ENCODE data around the gene HOXA4. TPM values are rescaled to one million over a fixed set of nuclear protein-coding genes. Genes with fewer than 3 reads are reported as not detected.

Gene HOXA4
- total RNA-seq, 2 donors from 2014 or later: 0.59 to 1.2 TPM

DNA sequence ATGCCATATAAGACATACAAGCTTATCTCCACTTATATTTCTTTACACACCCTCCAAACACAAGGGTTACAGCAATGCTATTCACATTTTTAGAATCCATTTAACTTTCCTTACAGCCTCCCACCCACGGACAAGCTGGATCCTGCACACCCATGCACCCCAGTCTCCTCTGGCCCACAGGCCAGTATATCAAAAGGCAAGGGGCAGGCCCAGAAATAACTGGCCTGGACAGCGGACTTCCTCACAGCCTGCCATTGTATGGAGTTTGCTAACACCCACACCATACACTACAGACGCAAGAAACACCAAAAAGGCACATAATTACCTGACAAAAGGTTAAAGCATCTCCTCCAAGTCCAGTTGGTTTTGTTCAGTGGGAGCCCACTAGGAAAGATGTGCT, 12.0 kb downstream of the HOXA4 start:
- Histone ChIP-seq H3K9me3 (no peaks in the 10 kb centered on the region), H3K4me3 (no peak overlapping the region), H3K27me3 (peaks cover 17 to 42% of the 10 kb centered on the region in 2 donors), H3K36me3 (no peaks in the 10 kb centered on the region), H3K27ac (peak overlapping the region in 1 of 2 donors; percentile 35), H3K4me1 (peaks cover 0 to 23% of the 10 kb centered on the region in 2 donors)
- TF ChIP-seq, protein P1, sequence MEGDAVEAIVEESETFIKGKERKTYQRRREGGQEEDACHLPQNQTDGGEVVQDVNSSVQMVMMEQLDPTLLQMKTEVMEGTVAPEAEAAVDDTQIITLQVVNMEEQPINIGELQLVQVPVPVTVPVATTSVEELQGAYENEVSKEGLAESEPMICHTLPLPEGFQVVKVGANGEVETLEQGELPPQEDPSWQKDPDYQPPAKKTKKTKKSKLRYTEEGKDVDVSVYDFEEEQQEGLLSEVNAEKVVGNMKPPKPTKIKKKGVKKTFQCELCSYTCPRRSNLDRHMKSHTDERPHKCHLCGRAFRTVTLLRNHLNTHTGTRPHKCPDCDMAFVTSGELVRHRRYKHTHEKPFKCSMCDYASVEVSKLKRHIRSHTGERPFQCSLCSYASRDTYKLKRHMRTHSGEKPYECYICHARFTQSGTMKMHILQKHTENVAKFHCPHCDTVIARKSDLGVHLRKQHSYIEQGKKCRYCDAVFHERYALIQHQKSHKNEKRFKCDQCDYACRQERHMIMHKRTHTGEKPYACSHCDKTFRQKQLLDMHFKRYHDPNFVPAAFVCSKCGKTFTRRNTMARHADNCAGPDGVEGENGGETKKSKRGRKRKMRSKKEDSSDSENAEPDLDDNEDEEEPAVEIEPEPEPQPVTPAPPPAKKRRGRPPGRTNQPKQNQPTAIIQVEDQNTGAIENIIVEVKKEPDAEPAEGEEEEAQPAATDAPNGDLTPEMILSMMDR (IDR thresholded peaks at IDR 0.05): no peak
- DNase-seq (ENCODE audit: low spot score): peak; percentile 21

DNA sequence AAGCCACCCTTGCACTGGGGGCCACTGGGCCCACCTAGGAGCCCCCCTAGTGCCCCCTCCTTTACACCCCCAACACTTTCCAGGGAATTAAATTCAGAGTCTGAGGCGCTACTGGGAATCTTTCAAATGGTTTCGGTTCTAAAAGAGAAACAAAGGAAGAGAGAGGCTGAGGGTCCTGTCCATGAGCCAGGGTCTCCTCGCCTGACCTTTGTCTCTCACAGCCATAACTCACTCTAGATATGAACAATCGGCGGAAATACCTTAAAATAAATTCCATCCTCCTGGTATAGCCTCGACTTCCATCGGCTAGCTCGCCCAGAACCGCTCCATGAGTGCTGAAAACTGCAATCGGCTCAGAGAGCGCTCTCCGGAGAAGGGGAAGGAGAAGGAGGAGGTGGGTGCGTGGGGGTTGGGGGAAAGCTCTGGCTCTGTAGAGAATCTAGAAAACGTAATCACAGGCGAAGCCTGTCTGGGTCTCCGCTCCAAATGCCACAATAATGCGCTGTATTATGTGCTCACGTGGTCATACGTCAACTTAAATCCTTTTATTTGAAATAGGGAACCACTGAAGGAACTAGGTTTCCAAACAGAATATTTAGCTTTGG, 12.6 kb downstream of the HOXA4 start:
- Histone ChIP-seq H3K4me3 (peak overlapping the region in 1 of 2 donors; percentile 28), H3K27ac (peak overlapping the region; percentile 39 to 41), H3K27me3 (peaks cover 14 to 44% of the 10 kb centered on the region in 2 donors), H3K4me1 (peaks cover 0 to 23% of the 10 kb centered on the region in 2 donors), H3K9me3 (no peaks in the 10 kb centered on the region), H3K36me3 (no peaks in the 10 kb centered on the region)
- peak; percentile 40 for DNase-seq (ENCODE audit: low spot score)
- TF ChIP-seq, protein P1 (IDR thresholded peaks at IDR 0.05): no peak

DNA sequence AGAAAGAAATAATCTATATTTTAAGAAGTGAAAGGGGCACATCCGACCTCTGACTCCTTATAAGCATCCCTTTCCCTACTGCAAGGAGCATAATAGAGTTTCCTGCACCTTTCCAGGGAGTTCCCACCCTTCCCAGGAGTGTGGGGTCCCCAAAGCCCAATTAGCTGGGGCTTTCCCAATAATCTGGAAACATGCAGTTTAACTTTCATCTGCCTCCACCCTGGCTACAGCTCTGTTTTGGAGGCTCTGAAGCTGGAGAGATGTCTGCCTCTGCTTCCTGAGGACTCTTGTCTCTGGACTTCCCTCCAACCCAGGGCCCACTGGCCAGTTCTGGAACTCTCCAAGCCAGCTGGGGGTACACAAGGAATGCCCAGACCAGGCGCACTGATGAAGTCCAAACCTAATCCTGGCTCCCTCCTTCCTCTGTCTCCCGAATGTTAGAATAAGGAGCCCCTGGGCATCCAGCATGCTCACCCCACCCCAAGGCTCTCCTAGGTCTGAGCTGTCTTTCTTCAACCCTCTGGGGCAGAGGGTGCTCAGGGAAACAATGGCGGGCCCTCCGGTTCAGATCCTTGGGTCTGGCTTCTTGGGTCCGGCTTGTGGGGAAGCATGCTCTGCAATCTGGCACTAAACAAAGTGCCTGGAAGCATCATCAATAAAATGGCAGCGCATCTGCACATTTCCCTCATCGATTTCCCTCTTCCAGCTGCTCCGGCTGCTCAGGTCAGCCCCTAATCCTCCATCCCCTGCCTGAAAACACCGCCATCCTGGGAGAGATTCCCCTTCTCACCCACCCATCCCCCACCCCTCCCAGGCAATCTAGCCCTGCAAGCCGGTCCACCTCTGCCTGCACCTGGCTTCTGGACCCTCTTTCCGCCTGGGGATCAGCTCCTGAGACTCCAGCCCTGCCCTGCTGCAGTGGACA, 13.3 kb downstream of the HOXA4 start:
- Histone ChIP-seq H3K9me3 (no peaks in the 10 kb centered on the region), H3K36me3 (no peaks in the 10 kb centered on the region), H3K27ac (peak overlapping the region; percentile 39 to 41), H3K4me3 (peak overlapping the region in 1 of 2 donors; percentile 28), H3K4me1 (peaks cover 0 to 23% of the 10 kb centered on the region in 2 donors), H3K27me3 (peaks cover 14 to 38% of the 10 kb centered on the region in 2 donors)
- TF ChIP-seq, protein P1 (IDR thresholded peaks at IDR 0.05): no peak
- DNase-seq (ENCODE audit: low spot score): peak; percentile 52

DNA sequence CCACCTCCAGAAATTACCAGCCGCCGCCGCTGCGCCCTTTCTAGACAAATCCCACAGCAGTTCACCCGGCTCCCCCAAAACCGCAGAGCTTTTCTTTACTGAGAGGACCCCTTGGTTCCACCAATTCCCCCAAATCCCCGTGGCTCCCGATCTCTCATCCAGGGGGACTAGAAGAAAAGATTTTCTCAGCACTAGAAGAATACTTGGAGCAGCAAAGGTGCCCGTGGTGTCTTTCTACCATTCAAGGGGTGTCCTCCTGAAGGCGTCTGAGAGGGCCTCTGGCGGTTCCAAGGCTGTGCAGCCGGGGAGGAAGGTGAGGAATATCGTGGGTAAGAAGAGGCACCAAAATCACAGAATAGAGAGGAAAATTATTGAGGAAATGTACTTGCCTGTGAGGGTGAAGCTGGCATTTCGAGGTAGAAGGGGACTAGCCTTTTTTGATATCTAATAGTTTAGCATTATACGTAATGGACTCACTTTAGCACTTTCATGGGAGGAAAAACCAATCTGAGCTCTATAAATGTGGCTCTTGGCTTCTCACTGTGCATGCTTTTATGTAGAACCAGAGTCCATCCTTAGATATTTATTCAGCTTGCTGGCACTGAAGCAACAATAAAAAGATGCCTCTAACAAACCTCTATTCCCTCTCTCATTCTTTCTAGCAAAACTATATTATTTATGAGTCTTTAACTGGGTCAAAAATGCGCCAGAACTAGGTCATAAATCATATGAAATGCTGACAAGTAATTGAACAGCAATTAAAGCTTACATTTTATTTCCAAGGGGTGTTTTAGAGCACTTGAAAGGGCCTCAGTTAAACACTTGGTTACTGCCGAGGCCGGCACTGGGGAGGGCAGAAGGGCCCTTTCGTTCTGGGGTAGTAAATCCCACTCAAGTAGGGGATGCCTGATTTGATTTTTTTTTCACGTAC, 14.3 kb downstream of the HOXA4 start:
- Histone ChIP-seq H3K4me3 (no peak overlapping the region), H3K36me3 (no peaks in the 10 kb centered on the region), H3K27me3 (peaks cover 14 to 36% of the 10 kb centered on the region in 2 donors), H3K9me3 (no peaks in the 10 kb centered on the region), H3K27ac (peak overlapping the region in 1 of 2 donors; percentile 41), H3K4me1 (peaks cover 0 to 23% of the 10 kb centered on the region in 2 donors)
- DNase-seq (ENCODE audit: low spot score): peak; percentile 46
- TF ChIP-seq, protein P1 (IDR thresholded peaks at IDR 0.05): no peak
